Glutamatergic neuron (in vitro differentiated cells): ENCODE data around the gene TBC1D22A. TPM values are rescaled to one million over a fixed set of nuclear protein-coding genes. Genes with fewer than 3 reads are reported as not detected.

Experiments
- DNase-seq: peaks from one replicate; pipeline ENCODE4 v3.0.0; 2022
- H3K27ac Mint-ChIP-seq: one replicate; pipeline ENCODE4 v1.8.0; 2020; ENCODE audit warnings: mild to moderate bottlenecking, mixed read lengths, inconsistent platforms; ENCODE audit not compliant: unreplicated experiment
- H3K27me3 Mint-ChIP-seq: one replicate; pipeline ENCODE4 v1.8.0; 2020; ENCODE audit warnings: mild to moderate bottlenecking, moderate library complexity, mixed read lengths, inconsistent platforms; ENCODE audit not compliant: unreplicated experiment
- H3K36me3 Mint-ChIP-seq: one replicate; pipeline ENCODE4 v1.8.0; 2020; ENCODE audit warnings: mild to moderate bottlenecking, mixed read lengths, inconsistent platforms; ENCODE audit not compliant: unreplicated experiment
- H3K4me1 Mint-ChIP-seq: one replicate; pipeline ENCODE4 v1.8.0; 2020; ENCODE audit warnings: mild to moderate bottlenecking, low read depth, mixed read lengths, inconsistent platforms; ENCODE audit not compliant: unreplicated experiment
- H3K4me3 Mint-ChIP-seq: one replicate; pipeline ENCODE4 v1.8.0; 2020; ENCODE audit warnings: mild to moderate bottlenecking, mixed read lengths, inconsistent platforms; ENCODE audit not compliant: unreplicated experiment
- H3K9me3 Mint-ChIP-seq: one replicate; pipeline ENCODE4 v1.8.0; 2020; ENCODE audit warnings: mild to moderate bottlenecking, moderate library complexity, mixed read lengths, inconsistent platforms; ENCODE audit not compliant: unreplicated experiment
- CTCF ChIP-seq: fragments of 200-600 bp; sonication (generic); IDR thresholded peaks from one replicate; pipeline ENCODE4 v1.5.0; 2021; ENCODE audit not compliant: partially characterized antibody, unreplicated experiment
- total RNA-seq: library from RNA; stranded (reverse); fragmentation: NEBNext Ultra II Directional; extraction: Animal tissue kit (Norgen Biotek cat#: 25700); gene quantifications from one replicate; pipeline ENCODE4 v1.2.1, GENCODE V29; 2021; ENCODE audit not compliant: unreplicated experiment

TBC1D22A gene
- total RNA-seq, 1 donor from 2014 or later, result 23.0 TPM

GRCh38 chr22:47201186-47201995 is 438.9 kb downstream of the TBC1D22A start:
- DNase-seq, result no peak
- H3K27ac Mint-ChIP-seq, result no peak overlapping the region
- H3K4me3 Mint-ChIP-seq, result no peak overlapping the region
- H3K9me3 Mint-ChIP-seq, result peaks cover 26% of the 10 kb centered on the region
- no peak for TF ChIP-seq CTCF
- peaks cover 17% of the 10 kb centered on the region for H3K36me3 Mint-ChIP-seq
- H3K27me3 Mint-ChIP-seq, result peaks cover 17% of the 10 kb centered on the region
- no peaks in the 10 kb centered on the region for H3K4me1 Mint-ChIP-seq

- no peak for DNase-seq
- no peak overlapping the region for H3K4me3 Mint-ChIP-seq
- no peak overlapping the region for H3K27ac Mint-ChIP-seq
- H3K36me3 Mint-ChIP-seq, result peaks cover 14% of the 10 kb centered on the region
- H3K9me3 Mint-ChIP-seq, result peaks cover 29% of the 10 kb centered on the region
- TF ChIP-seq CTCF, result no peak
- H3K4me1 Mint-ChIP-seq, result no peaks in the 10 kb centered on the region
- H3K27me3 Mint-ChIP-seq, result peaks cover 15% of the 10 kb centered on the region
Measured at GRCh38 chr22:47201996-47202818, 439.8 kb downstream of the TBC1D22A start.

GRCh38 chr22:47202819-47203553 is 440.5 kb downstream of the TBC1D22A start:
- H3K27me3 Mint-ChIP-seq, result peaks cover 15% of the 10 kb centered on the region
- H3K9me3 Mint-ChIP-seq, result peaks cover 34% of the 10 kb centered on the region
- DNase-seq, result no peak
- no peak overlapping the region for H3K4me3 Mint-ChIP-seq
- no peaks in the 10 kb centered on the region for H3K4me1 Mint-ChIP-seq
- H3K36me3 Mint-ChIP-seq, result peaks cover 14% of the 10 kb centered on the region
- no peak overlapping the region for H3K27ac Mint-ChIP-seq
- TF ChIP-seq CTCF, result no peak

DNA sequence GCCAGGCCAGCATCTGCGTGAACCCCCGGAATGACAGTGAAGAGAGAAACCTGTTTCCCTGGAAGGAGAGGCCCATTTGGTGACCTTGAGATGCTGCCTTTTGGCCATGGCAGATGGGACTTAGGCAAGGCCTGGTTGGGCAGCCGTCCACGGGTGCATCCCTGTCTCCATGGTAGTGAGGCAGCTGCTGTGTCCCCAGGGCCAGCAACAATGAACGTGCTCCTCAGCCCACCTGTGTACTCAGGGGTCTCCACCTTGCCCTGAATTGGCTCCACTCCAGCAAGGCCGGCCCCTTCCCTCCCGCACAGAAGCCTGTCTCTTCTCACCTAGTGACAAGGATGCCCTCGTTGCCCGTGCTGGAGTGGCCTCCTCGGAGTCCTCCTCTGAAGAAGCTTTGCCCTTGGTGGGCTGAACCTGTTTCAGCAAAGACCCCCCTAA is 441.1 kb downstream of the TBC1D22A start:
- no peak for DNase-seq
- H3K36me3 Mint-ChIP-seq, result peaks cover 14% of the 10 kb centered on the region
- H3K4me1 Mint-ChIP-seq, result no peaks in the 10 kb centered on the region
- no peak overlapping the region for H3K27ac Mint-ChIP-seq
- peaks cover 15% of the 10 kb centered on the region for H3K27me3 Mint-ChIP-seq
- peaks cover 34% of the 10 kb centered on the region for H3K9me3 Mint-ChIP-seq
- no peak overlapping the region for H3K4me3 Mint-ChIP-seq
- TF ChIP-seq CTCF, result no peak
